C4-2B (cell line): ENCODE measurements around the gene TTC28.

ENCODE experiments used
- H3K27ac ChIP-seq: fragments of 450-650 bp; 2 replicates; pipeline ENCODE4 v1.5.1; 2017
- CTCF ChIP-seq: fragments of 450-650 bp; conservative IDR thresholded peaks from 2 replicates; pipeline ENCODE4 v1.5.1; 2017; ENCODE audit warnings: mild to moderate bottlenecking
- ZFX ChIP-seq: fragments of 450-650 bp; IDR thresholded peaks from 2 replicates; pipeline ENCODE4 v1.6.1; 2017

Gene TTC28

DNA sequence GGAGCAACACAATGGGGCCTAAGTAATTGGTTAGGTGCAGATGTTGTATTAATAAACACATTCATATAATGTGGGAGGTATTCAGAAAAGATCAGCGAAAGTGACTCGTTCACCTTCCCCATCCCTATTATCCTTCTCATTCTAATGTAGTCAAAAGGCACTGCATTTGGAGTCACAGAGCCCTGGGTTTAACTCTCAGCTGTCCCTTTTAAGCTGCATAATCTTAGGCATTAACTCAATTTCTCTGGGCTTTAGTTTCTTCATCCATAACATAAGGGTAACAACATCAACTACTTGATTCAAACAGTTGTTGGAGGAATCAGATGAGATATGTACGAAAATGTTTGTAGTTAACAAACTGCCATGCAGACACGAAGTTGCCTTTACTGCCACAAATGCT lies 573.0 kb downstream of the TTC28 start:
- H3K27ac ChIP-seq: no peak overlapping the region
- TF ChIP-seq CTCF (no peak), ZFX (no peak)

DNA sequence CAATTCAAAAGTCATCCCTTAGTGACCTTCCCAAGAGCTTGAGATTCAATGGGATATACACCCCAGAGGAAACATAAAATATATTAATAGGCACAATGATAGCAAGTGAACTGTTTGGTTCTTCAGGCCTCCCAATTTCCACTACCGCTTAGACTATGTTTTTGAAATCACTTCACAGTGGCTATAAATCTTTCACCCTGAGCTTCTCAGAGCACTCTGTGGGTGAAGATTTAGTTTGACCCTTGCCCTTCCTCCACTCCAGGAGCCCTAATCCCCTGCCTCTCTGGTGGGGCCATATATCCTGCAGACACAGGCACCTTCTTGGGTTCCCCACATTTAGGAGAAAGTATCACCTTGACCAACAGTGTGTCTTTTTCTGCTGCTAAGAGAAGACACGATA lies 573.7 kb downstream of the TTC28 start:
- no peak for TF ChIP-seq CTCF
- TF ChIP-seq ZFX: no peak
- no peak overlapping the region for H3K27ac ChIP-seq

GRCh38 chr22:28105413-28105812 lies 574.2 kb downstream of the TTC28 start:
- TF ChIP-seq ZFX (no peak), CTCF (no peak)
- no peak overlapping the region for H3K27ac ChIP-seq

DNA sequence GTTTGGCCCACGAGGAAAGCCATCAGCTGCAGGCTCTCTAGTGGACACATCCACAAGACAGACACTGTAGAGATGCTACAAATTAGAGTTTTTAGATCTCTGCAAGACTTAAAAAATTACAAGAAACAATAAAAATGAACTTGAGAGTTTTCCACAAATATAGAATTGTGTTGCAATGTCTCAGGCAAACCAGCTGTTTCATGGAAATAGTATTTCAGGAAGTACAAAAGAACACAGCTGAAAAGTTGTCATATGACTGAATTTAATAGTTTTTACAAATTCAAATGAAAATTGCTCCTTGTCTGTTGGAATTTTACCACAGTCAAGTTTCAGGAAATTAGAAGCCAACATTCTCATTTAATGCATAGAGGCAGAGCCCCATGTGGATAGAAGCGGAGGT lies 576.0 kb downstream of the TTC28 start:
- no peak for TF ChIP-seq CTCF
- TF ChIP-seq ZFX: no peak
- no peak overlapping the region for H3K27ac ChIP-seq

GRCh38 chr22:28102151-28102812 lies 577.4 kb downstream of the TTC28 start:
- no peak overlapping the region for H3K27ac ChIP-seq
- TF ChIP-seq CTCF: no peak
- TF ChIP-seq ZFX: no peak

- no peak overlapping the region for H3K27ac ChIP-seq
- TF ChIP-seq CTCF (no peak), ZFX (no peak)
Measured at GRCh38 chr22:28097627-28098026, 582.0 kb downstream of the TTC28 start.

DNA sequence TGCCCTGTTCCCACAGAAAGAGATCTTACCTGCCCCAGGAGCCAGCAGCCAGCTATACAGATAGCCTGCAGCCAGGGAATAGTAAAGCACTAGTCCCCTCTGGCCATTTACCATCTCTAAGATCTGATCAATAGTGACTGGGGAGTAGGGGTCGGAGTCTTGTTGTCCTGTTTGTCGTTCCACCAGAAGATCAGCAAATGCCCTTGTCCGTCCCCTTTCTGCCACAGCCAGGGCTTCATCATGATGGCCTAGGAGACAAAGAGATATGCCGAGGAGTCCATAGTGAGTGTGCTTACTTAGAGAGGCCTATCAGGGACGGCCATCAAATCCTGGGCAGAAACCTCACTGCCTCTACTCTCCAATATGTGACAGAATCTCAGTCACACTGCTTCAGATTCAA lies 583.5 kb downstream of the TTC28 start:
- no peak for TF ChIP-seq ZFX
- no peak for TF ChIP-seq CTCF
- H3K27ac ChIP-seq: no peak overlapping the region
